Small intestine (tissue), 7 donors: ENCODE results near the gene GCGR. TPM values are rescaled to one million over a fixed set of nuclear protein-coding genes. Genes with fewer than 3 reads are reported as not detected.
A peak's percentile ranks its signal among the peaks of the same experiment; 100 is the strongest.

Source experiments
- DNase-seq, 2 donors: peaks; one replicate each; pipeline versions ENCODE4 v3.0.0 to v3.0.0-alpha.2; 2013
- FAIRE-seq: peaks from 2 replicates; lab custom pipeline; 2012; peaks lifted over from hg19 to GRCh38; lab: Jason Lieb, UNC
- H3K27ac ChIP-seq, 3 donors: one replicate each; pipeline ENCODE4 v1.5.1; 2013; ENCODE audit warnings: low read length in 2 of 3, mild to moderate bottlenecking in 2 of 3, control low read depth in 1 of 3, inconsistent platforms in 1 of 3, low read depth in 1 of 3, moderate library complexity in 1 of 3
- H3K27me3 ChIP-seq, 3 donors: one replicate each; pipeline ENCODE4 v1.6.1; 2013; ENCODE audit warnings: low read length in 3 of 3, inconsistent platforms in 1 of 3; ENCODE audit not compliant: control insufficient read depth in 3 of 3, insufficient read depth in 3 of 3
- H3K36me3 ChIP-seq, 3 donors: one replicate each; pipeline ENCODE4 v1.6.1; 2013; ENCODE audit warnings: low read length in 3 of 3, inconsistent platforms in 1 of 3, low read depth in 1 of 3, mild to moderate bottlenecking in 1 of 3, moderate library complexity in 1 of 3; ENCODE audit not compliant: control insufficient read depth in 3 of 3, insufficient read depth in 2 of 3
- H3K4me1 ChIP-seq, 3 donors: one replicate each; pipeline ENCODE4 v1.6.1; 2013; ENCODE audit warnings: low read length in 2 of 3, inconsistent platforms in 1 of 3, low read depth in 1 of 3, mild to moderate bottlenecking in 1 of 3, moderate library complexity in 1 of 3; ENCODE audit not compliant: control insufficient read depth in 3 of 3, insufficient read depth in 2 of 3
- H3K4me3 ChIP-seq, 3 donors: one replicate each; pipeline ENCODE4 v1.5.1; 2013; ENCODE audit warnings: low read length in 3 of 3, control low read depth in 1 of 3, inconsistent platforms in 1 of 3, low read depth in 1 of 3, mild to moderate bottlenecking in 1 of 3, moderate library complexity in 1 of 3
- H3K9me3 ChIP-seq, 2 donors: one replicate each; pipeline ENCODE4 v1.6.1; 2013; ENCODE audit warnings: low read depth in 1 of 2, low read length in 1 of 2; ENCODE audit not compliant: control insufficient read depth in 2 of 2, insufficient read depth in 1 of 2
- WGBS, 3 donors: extraction: QIAGEN DNeasy Blood & Tissue Kit; methylation state at CpG; one replicate each; pipeline ENCODE4 v1.1.7; 2013; 5-methylcytosine and 5-hydroxymethylcytosine counted together
- polyA plus RNA-seq, 4 donors: library from polyadenylated mRNA; stranded (reverse) in 3 of 4; unstranded in 1 of 4; fragments of 200-250 nt in 3 of 4; fragments of 120-200 nt in 1 of 4; gene quantifications; one replicate each; pipeline versions ENCODE4 v1.2.1 to v1.2.3, GENCODE V29; 2013
- donor health status: healthy with polysubstance abuse.
- donor health status: control.
- donor health status: control.
- donor health status: Bipolar disorder and iron deficiency.
- donor health status: healthy.

Gene GCGR
- polyA plus RNA-seq, 4 donors = 0.27 to 2.2 (median 1.7) TPM

DNA sequence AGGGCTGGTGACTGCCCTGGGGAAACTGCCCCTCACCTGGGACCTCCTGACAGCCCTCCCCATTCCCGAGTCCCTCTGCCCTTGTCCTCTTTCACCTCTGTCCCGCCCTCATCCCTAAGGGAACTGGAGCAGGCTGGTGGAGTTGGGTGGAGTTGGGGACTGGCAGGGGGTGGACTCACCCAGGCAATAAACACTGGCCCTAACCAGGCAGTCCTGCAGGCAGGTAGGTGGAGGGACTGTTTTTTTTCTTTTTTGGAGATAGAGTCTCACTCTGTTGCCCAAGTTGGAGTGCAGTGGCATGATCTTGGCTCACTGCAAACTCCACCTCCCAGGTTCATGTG is 11.7 kb downstream of the GCGR start:
- Histone ChIP-seq H3K27ac (peak overlapping the region in 1 of 3 donors; percentile 82), H3K4me3 (no peak overlapping the region), H3K36me3 (no peaks in the 10 kb centered on the region), H3K27me3 (no peaks in the 10 kb centered on the region), H3K9me3 (no peaks in the 10 kb centered on the region), H3K4me1 (peaks cover 0 to 18% (median 0%) of the 10 kb centered on the region in 3 donors)
- DNase-seq (peak in 1 of 2 donors; percentile 41), FAIRE-seq (no peak)
- WGBS, 3 donors = 9 to 46% (median 22%) methylated on average over 2 of the region's 2 CpGs

DNA sequence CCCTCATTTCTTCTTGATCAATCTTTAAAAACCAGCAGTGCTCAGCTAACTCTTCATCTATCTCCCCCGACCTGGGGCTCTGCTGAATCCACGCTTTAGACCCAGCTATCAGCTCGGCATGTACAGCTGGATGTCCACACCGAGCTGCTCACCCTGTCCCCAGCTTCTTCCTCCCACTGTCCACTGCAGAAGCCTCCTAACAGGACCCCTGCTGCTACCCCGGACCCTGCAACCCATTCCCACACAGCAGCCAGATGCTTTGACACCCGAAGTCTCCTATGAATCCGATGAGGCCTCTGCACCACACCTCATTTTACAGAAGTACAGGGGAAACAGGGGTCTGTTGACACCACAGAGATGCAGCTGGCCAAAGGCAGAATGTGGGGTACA is 13.8 kb downstream of the GCGR start:
- Histone ChIP-seq H3K27ac (peak overlapping the region in 1 of 3 donors; percentile 19), H3K27me3 (no peaks in the 10 kb centered on the region), H3K4me3 (no peak overlapping the region), H3K9me3 (no peaks in the 10 kb centered on the region), H3K4me1 (peaks cover 0 to 36% (median 5%) of the 10 kb centered on the region in 3 donors), H3K36me3 (peaks cover 0 to 9% (median 0%) of the 10 kb centered on the region in 3 donors)
- 60 to 67% (median 60%) methylated on average over 7 of the region's 7 CpGs for WGBS, 3 donors
- FAIRE-seq (no peak), DNase-seq (no peak)

DNA sequence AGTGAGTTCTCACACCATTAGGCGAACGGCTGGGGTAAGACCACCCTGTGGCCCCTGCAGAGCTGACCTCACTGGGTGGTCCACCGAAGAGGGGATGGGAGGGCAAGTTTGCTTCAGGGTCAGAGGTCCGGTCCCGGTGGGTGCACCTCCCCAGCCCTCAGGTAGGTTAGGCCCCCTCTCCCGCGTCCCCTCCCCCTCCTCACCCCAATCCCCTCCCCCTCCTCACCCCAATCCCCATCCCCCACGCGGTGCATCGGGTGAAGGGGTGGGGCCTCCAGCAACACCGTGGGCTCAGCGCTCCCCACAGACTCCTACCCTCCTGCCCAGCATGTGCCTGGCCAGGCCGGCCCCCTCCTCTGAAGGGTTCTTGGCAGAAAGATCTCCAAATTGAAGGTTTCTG is 15.8 kb downstream of the GCGR start:
- no peak overlapping the region for H3K27ac ChIP-seq
- peaks cover 0 to 28% (median 3%) of the 10 kb centered on the region in 3 donors for H3K36me3 ChIP-seq
- peaks cover 0 to 37% (median 5%) of the 10 kb centered on the region in 3 donors for H3K4me1 ChIP-seq
- H3K27me3 ChIP-seq = no peaks in the 10 kb centered on the region
- no peak overlapping the region for H3K4me3 ChIP-seq
- 37 to 55% (median 54%) methylated on average over 13 of the region's 13 CpGs for WGBS, 3 donors
- FAIRE-seq (no peak), DNase-seq (no peak)
- H3K9me3 ChIP-seq = no peaks in the 10 kb centered on the region

DNA sequence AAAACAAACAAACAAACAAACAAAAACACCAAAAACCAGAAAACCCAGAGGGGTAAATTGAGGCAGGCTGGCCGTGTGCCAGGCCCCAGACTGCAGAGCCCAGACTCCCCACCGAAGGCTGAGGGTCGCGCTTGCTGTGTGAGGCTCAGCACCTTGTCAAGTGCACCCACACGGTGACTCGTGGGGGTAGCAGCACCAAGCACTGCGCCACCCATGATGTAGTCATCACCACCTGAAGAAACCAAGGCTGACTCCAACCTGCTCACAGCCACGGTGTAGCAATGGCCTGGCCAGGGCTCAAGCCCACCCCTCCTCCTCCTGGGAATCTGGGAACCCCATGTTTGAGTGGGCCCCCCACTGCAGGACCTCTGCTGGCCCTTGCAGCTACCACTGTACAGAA is 17.2 kb downstream of the GCGR start:
- H3K4me1 ChIP-seq = peaks cover 0 to 27% (median 5%) of the 10 kb centered on the region in 3 donors
- FAIRE-seq (no peak), DNase-seq (no peak)
- H3K36me3 ChIP-seq = peaks cover 0 to 40% (median 3%) of the 10 kb centered on the region in 3 donors
- no peak overlapping the region for H3K4me3 ChIP-seq
- WGBS, 3 donors = 77 to 85% (median 79%) methylated on average over 8 of the region's 8 CpGs
- peak overlapping the region; percentile 44 to 99 (median 69) for H3K27ac ChIP-seq
- H3K9me3 ChIP-seq = no peaks in the 10 kb centered on the region
- no peaks in the 10 kb centered on the region for H3K27me3 ChIP-seq

DNA sequence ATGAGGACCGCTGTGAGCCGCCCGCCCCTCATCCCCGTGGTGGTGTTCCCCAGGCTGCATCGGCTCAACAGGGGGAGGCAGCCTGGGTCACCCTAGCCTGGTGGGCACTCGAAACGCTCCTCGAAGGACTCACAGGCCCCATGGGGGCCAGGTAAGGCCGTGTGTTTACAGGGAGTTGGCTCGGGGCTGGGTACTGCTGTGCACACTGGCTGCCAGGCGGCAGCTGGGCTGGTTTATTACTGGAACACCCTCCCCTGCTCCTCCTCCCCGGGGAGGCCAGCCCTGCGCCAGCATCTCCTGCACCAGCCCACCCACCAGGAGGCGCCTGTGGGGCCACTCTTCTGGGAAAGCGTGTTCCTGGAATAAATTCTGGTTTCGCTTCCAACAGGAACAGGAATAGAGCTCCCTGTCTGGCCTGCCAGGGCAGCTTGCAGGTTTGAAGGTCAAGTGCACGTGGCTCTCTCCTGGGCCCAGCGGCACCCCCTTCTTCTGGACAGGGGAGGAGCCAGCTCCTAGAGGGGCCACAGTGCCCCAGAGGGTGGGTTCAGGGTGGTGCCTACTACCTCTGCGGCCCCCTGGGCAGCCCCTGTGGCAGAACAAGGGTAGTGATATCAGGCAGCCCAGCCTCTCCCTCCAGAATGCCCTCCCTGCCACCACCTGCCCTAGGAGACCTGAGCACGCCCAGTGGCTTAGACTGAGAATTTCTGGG is 17.8 kb downstream of the GCGR start:
- Histone ChIP-seq H3K4me3 (no peak overlapping the region), H3K27ac (peak overlapping the region; percentile 74 to 99 (median 85)), H3K4me1 (peaks cover 0 to 25% (median 5%) of the 10 kb centered on the region in 3 donors), H3K27me3 (no peaks in the 10 kb centered on the region), H3K9me3 (no peaks in the 10 kb centered on the region), H3K36me3 (peaks cover 0 to 40% (median 3%) of the 10 kb centered on the region in 3 donors)
- 17 to 45% (median 34%) methylated on average over 17 to 20 of the region's 20 CpGs for WGBS, 3 donors
- peak; percentile 96 to 98 for DNase-seq
- FAIRE-seq = no peak

DNA sequence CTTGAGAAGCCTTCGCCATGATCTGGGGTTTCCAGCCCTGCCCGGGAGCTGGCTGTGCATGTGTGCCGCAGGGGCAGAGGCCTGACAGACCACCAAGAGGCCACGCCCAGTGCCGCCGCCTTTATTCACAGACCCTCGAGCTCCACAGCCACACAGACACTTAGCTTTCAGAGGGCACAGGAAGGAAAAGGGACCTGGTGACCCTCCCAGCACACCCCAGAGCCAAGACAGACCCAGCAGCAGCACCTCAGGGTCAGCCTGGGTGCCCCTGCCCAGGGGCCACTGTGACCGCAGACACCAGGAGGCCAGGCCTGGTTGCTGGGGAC is 18.3 kb downstream of the GCGR start:
- DNase-seq (no peak), FAIRE-seq (no peak)
- Histone ChIP-seq H3K9me3 (no peaks in the 10 kb centered on the region), H3K4me3 (no peak overlapping the region), H3K36me3 (peaks cover 0 to 40% (median 3%) of the 10 kb centered on the region in 3 donors), H3K4me1 (peaks cover 0 to 25% (median 5%) of the 10 kb centered on the region in 3 donors), H3K27me3 (no peaks in the 10 kb centered on the region), H3K27ac (peak overlapping the region; percentile 74 to 99 (median 85))
- 73 to 83% (median 76%) methylated on average over 8 of the region's 8 CpGs for WGBS, 3 donors

DNA sequence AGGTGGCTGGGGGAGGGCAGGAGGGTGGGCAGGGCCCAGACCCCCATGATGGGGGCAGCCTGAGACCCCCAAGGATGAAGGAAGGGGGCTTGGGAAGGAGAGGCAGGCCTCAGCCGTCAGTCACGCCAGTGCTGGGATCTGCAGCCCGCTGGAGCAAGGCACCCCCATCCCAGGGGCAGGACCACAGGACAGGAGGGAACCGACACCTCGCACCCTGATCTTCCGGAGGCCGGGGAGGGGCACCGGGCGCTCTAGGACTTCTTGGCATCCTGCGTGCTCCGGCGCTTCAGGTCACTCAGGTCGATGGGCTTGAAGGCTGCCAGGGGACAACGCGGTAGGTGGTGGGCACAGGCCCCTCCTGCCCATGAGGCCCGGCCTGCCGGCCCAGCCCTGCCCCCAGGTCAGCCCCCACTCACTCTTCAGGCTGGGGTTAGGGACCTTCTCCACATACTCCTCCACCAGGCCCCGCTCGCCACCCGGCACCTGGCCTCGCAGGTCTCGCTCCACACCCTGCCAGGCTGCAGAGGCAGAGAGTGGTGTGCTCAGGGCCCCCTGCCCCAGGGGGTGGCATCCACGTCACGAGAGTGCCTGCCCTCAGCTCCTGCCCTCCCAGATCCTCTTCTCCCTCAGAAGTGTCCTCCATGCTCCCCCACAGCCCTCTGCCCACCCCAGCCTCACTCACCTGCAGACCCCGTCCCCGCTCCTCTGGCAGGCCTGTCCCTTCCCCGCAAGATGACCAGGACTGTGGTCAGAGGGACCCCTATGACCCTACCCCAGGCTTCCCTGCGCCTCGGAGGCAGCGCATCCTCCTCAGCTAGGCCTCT is 19.3 kb downstream of the GCGR start:
- Histone ChIP-seq H3K4me1 (peaks cover 0 to 27% (median 5%) of the 10 kb centered on the region in 3 donors), H3K27ac (no peak overlapping the region), H3K27me3 (no peaks in the 10 kb centered on the region), H3K9me3 (no peaks in the 10 kb centered on the region), H3K4me3 (no peak overlapping the region), H3K36me3 (peaks cover 0 to 40% (median 3%) of the 10 kb centered on the region in 3 donors)
- FAIRE-seq (no peak), DNase-seq (no peak)
- WGBS, 3 donors = 94 to 97% (median 95%) methylated on average over 22 to 30 of the region's 30 CpGs

DNA sequence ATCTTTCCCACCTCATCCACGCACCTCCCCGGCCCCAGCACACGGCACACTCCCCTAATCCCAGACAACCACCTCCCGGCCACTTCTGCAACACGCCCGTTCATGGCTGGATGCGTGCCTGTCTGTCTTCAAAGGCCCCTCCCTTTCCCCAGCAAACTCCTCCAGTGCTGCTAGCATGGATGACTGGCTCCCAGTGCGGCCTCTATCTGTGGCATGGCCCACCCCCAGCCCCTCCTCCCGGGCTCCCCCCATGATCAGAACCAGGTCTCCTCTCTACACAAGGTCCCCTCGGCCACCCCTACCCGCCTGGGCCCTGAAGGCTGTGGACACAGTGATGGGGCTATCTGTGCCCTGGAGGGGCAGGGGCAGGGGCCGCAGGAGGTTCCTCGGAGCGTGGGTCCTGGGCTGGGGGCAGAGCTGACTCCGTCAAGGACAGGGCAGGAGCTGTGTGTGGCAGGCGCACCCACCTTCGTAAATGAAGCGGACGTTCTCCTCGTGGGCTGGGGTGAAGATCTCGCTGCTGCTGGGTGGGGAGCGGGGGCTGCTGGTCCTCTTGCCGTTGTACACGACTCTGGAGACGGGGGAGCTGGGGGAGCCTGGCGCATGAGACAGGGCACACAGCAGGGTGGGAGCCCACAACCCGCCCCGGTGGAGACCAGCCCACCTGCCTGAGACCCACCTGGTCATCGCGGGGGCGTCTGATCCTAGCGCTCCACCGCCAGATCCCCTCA is 20.0 kb downstream of the GCGR start:
- H3K4me1 ChIP-seq = peaks cover 0 to 27% (median 5%) of the 10 kb centered on the region in 3 donors
- DNase-seq (no peak), FAIRE-seq (no peak)
- H3K36me3 ChIP-seq = peaks cover 0 to 43% (median 3%) of the 10 kb centered on the region in 3 donors
- no peaks in the 10 kb centered on the region for H3K9me3 ChIP-seq
- H3K4me3 ChIP-seq = no peak overlapping the region
- no peaks in the 10 kb centered on the region for H3K27me3 ChIP-seq
- WGBS, 3 donors = 89% methylated on average over 33 of the region's 33 CpGs
- H3K27ac ChIP-seq = no peak overlapping the region
